HEK293 (cell line): ENCODE results near the gene HSD17B8.

ENCODE experiments used
- CTCF ChIA-PET: fragments of 350-600 bp; formaldehyde crosslinking; extraction: SDS; loops from one replicate; lab custom pipeline; 2021; ENCODE audit warnings: antibody characterized with exemption; lab: Yijun Ruan, JAX
- POLR2A ChIA-PET: fragments of 300-600 bp; formaldehyde crosslinking; extraction: SDS; loops from one replicate; lab custom pipeline; 2020; ENCODE audit warnings: antibody characterized with exemption, inconsistent platforms; lab: Yijun Ruan, JAX
- H3K27ac ChIP-seq: fragments of 200-500 bp; sonication (Bioruptor generic); 2 replicates; pipeline ENCODE4 v1.5.1; 2014; ENCODE audit warnings: low read depth, low read length, control low read depth, inconsistent platforms; ENCODE audit errors: extremely low read depth
- H3K36me3 ChIP-seq, 2 experiments: fragments of 200-500 bp in 1 of 2; sonication (Bioruptor generic) in 1 of 2; 1 replicate in 1 of 2; 2 replicates in 1 of 2; pipeline ENCODE4 v1.5.1; 2014 to 2017; ENCODE audit warnings: inconsistent platforms in 2 of 2, low read length in 2 of 2; ENCODE audit not compliant: control insufficient read depth in 2 of 2, insufficient read depth in 1 of 2
- H3K4me1 ChIP-seq: fragments of 200-500 bp; sonication (Bioruptor generic); 2 replicates; pipeline ENCODE4 v1.5.1; 2014; ENCODE audit warnings: mild to moderate bottlenecking, low read length, inconsistent platforms; ENCODE audit not compliant: control insufficient read depth, insufficient read depth
- H3K4me3 ChIP-seq: 2 replicates; pipeline ENCODE4 v1.5.1; 2011; ENCODE audit warnings: low read depth, mild to moderate bottlenecking, control low read depth, low read length, moderate library complexity
- H3K9me3 ChIP-seq: fragments of 200-500 bp; sonication (Bioruptor generic); 2 replicates; pipeline ENCODE4 v1.5.1; 2014; ENCODE audit warnings: low read depth, low read length, inconsistent platforms; ENCODE audit not compliant: control insufficient read depth, insufficient read depth
- EGR2 ChIP-seq: fragments of 450-650 bp; formaldehyde crosslinking; IDR thresholded peaks from 2 replicates; pipeline ENCODE4 v1.5.1; 2016; ENCODE audit warnings: low read depth, missing biosample characterization, missing genetic modification characterization
- GLI2 ChIP-seq: fragments of 450-650 bp; formaldehyde crosslinking; IDR thresholded peaks from 2 replicates; pipeline ENCODE4; 2017; ENCODE audit warnings: missing biosample characterization, missing genetic modification characterization, low read depth, borderline replicate concordance
- GLIS2 ChIP-seq: fragments of 450-650 bp; formaldehyde crosslinking; IDR thresholded peaks from 2 replicates; pipeline ENCODE4 v1.5.1; 2016; ENCODE audit warnings: missing biosample characterization, missing genetic modification characterization
- IKZF3 ChIP-seq: fragments of 450-650 bp; IDR thresholded peaks from 2 replicates; pipeline ENCODE4 v1.5.0; 2018; ENCODE audit warnings: missing biosample characterization, mild to moderate bottlenecking, missing genetic modification characterization, moderate library complexity
- SETDB1 ChIP-seq: IDR thresholded peaks from one replicate; pipeline ENCODE4 v1.6.1; 2017; ENCODE audit warnings: mild to moderate bottlenecking, low read length, moderate library complexity, mixed read lengths; ENCODE audit not compliant: insufficient read length
- SP3 ChIP-seq: fragments of 450-650 bp; formaldehyde crosslinking; IDR thresholded peaks from 2 replicates; pipeline ENCODE4 v1.5.1; 2016; ENCODE audit warnings: missing biosample characterization, missing genetic modification characterization
- ZNF10 ChIP-seq: fragments of 450-650 bp; formaldehyde crosslinking; IDR thresholded peaks from 2 replicates; pipeline ENCODE4 v1.5.1; 2017; ENCODE audit warnings: missing biosample characterization, missing genetic modification characterization
- ZNF157 ChIP-seq: fragments of 450-650 bp; formaldehyde crosslinking; IDR thresholded peaks from 2 replicates; pipeline ENCODE4 v1.5.1; 2016; ENCODE audit warnings: missing biosample characterization, missing genetic modification characterization
- ZNF174 ChIP-seq: fragments of 450-650 bp; formaldehyde crosslinking; IDR thresholded peaks from 2 replicates; pipeline ENCODE4 v1.5.0; 2017; ENCODE audit warnings: missing biosample characterization, mild to moderate bottlenecking, missing genetic modification characterization
- ZNF184 ChIP-seq: fragments of 450-650 bp; IDR thresholded peaks from 2 replicates; pipeline ENCODE4 v1.5.1; 2018; ENCODE audit warnings: missing biosample characterization, mild to moderate bottlenecking, missing genetic modification characterization
- ZNF214 ChIP-seq: fragments of 450-650 bp; formaldehyde crosslinking; IDR thresholded peaks from 2 replicates; pipeline ENCODE4 v1.5.1; 2017; ENCODE audit warnings: missing biosample characterization, mild to moderate bottlenecking, missing genetic modification characterization, borderline replicate concordance
- ZNF239 ChIP-seq: fragments of 450-650 bp; formaldehyde crosslinking; IDR thresholded peaks from 2 replicates; pipeline ENCODE4 v1.5.1; 2016; ENCODE audit warnings: missing biosample characterization, missing genetic modification characterization
- ZNF292 ChIP-seq: fragments of 450-650 bp; formaldehyde crosslinking; IDR thresholded peaks from 2 replicates; pipeline ENCODE4 v1.5.1; 2016; ENCODE audit warnings: low read depth, missing biosample characterization, missing genetic modification characterization, borderline replicate concordance
- ZNF350 ChIP-seq: fragments of 450-650 bp; formaldehyde crosslinking; IDR thresholded peaks from 2 replicates; pipeline ENCODE4 v1.5.0; 2017; ENCODE audit warnings: missing biosample characterization, mild to moderate bottlenecking, missing genetic modification characterization
- ZNF398 ChIP-seq: fragments of 450-650 bp; formaldehyde crosslinking; IDR thresholded peaks from 2 replicates; pipeline ENCODE4 v1.5.1; 2017; ENCODE audit warnings: missing biosample characterization, missing genetic modification characterization
- ZNF404 ChIP-seq: fragments of 450-650 bp; formaldehyde crosslinking; IDR thresholded peaks from 2 replicates; pipeline ENCODE4 v1.5.1; 2017; ENCODE audit warnings: missing biosample characterization, missing genetic modification characterization
- ZNF473 ChIP-seq: fragments of 450-650 bp; formaldehyde crosslinking; IDR thresholded peaks from 2 replicates; pipeline ENCODE4 v1.5.1; 2017; ENCODE audit warnings: missing biosample characterization, missing genetic modification characterization
- ZNF501 ChIP-seq: fragments of 450-650 bp; formaldehyde crosslinking; IDR thresholded peaks from 2 replicates; pipeline ENCODE4 v1.5.1; 2016; ENCODE audit warnings: missing biosample characterization, missing genetic modification characterization
- ZNF623 ChIP-seq: fragments of 450-650 bp; formaldehyde crosslinking; IDR thresholded peaks from 2 replicates; pipeline ENCODE4 v1.5.1; 2016; ENCODE audit warnings: missing biosample characterization, missing genetic modification characterization
- ZNF664 ChIP-seq: fragments of 450-650 bp; formaldehyde crosslinking; IDR thresholded peaks from 2 replicates; pipeline ENCODE4 v1.5.1; 2016; ENCODE audit warnings: missing biosample characterization, missing genetic modification characterization
- ZNF677 ChIP-seq: fragments of 450-650 bp; IDR thresholded peaks from 2 replicates; pipeline ENCODE4 v1.5.0; 2018; ENCODE audit warnings: missing biosample characterization, mild to moderate bottlenecking, missing genetic modification characterization, moderate library complexity
- ZNF830 ChIP-seq: fragments of 450-650 bp; IDR thresholded peaks from 2 replicates; pipeline ENCODE4 v1.5.0; 2018; ENCODE audit warnings: missing biosample characterization, missing genetic modification characterization, low read depth, mild to moderate bottlenecking, moderate library complexity
- ZSCAN4 ChIP-seq: fragments of 450-650 bp; formaldehyde crosslinking; IDR thresholded peaks from 2 replicates; pipeline ENCODE4 v1.5.1; 2017; ENCODE audit warnings: missing biosample characterization, missing genetic modification characterization
- TF ChIP-seq, protein P1 (sequence below): fragments of 450-650 bp; formaldehyde crosslinking; IDR thresholded peaks from 2 replicates; pipeline ENCODE4 v1.5.1; 2016; ENCODE audit warnings: missing biosample characterization, missing genetic modification characterization
- TF ChIP-seq, protein P2 (sequence below): fragments of 450-650 bp; formaldehyde crosslinking; optimal IDR thresholded peaks from 2 replicates; pipeline ENCODE3; 2016; ENCODE audit warnings: missing biosample characterization, mild to moderate bottlenecking, missing genetic modification characterization

Gene HSD17B8

DNA sequence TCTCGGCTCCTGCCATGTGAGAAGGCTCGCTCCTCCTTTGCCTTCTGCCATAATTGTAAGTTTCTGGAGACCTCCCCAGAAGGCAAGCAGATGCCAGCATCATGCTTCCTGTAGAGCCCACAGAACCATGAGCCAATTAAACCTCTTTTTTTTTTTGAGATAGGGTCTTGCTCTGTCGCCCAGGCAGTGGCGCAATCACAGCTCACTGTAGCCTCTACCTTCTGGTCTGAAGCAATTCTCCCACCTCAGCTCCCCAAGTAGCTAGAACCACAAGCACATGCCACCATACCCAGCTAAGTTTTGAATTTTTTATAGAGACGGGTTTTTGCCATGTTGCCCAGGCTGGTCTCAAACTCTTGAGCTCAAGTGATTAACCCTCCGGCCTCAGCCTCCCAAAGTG is 32.4 kb downstream of the HSD17B8 start:
- peaks cover 6% of the 10 kb centered on the region for H3K4me1 ChIP-seq
- no peak overlapping the region for H3K27ac ChIP-seq
- ChIA-PET POLR2A (no interaction called here), CTCF (interaction anchor here (2.8 kb wide), 1 partner anchor 11 kb away, joined by 12 read pairs; no protein-coding TSS in a partner anchor)
- no peak overlapping the region for H3K4me3 ChIP-seq
- H3K36me3 ChIP-seq, result no peaks in the 10 kb centered on the region
- TF ChIP-seq ZNF677 (tag by site-specific recombination) (no peak), ZNF404 (tag by site-specific recombination) (no peak), GLI2 (tag by site-specific recombination) (no peak), GLIS2 (tag by site-specific recombination) (no peak), IKZF3 (tag by site-specific recombination) (no peak)
- TF ChIP-seq, protein P1, sequence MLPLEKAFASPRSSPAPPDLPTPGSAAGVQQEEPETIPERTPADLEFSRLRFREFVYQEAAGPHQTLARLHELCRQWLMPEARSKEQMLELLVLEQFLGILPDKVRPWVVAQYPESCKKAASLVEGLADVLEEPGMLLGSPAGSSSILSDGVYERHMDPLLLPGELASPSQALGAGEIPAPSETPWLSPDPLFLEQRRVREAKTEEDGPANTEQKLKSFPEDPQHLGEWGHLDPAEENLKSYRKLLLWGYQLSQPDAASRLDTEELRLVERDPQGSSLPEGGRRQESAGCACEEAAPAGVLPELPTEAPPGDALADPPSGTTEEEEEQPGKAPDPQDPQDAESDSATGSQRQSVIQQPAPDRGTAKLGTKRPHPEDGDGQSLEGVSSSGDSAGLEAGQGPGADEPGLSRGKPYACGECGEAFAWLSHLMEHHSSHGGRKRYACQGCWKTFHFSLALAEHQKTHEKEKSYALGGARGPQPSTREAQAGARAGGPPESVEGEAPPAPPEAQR (tag by site-specific recombination), result no peak
- H3K9me3 ChIP-seq, result no peaks in the 10 kb centered on the region

DNA sequence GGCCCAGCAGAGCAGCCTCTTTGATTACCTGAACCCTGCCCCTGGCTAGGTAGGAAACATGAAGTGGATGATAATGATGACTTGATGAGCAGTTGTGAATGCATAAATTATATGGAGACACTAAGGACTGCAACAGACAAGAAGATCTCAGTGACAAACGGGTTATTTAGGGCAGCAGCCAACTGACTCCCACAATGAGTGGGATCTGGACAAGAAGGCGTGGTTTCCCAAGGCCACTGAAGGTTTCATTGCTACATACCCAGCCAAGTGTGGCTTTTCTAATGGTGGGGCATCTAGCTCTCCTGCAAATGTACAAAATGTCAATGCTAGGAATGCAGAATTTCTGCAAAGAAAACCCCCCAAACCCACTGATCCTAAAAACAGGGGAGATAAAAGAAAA is 33.3 kb downstream of the HSD17B8 start:
- ChIA-PET CTCF (interaction anchor here (1.2 to 3.3 kb wide), 2 partner anchors 11 to 41 kb away, joined by 4 to 22 read pairs; no protein-coding TSS in a partner anchor), POLR2A (no interaction called here)
- no peaks in the 10 kb centered on the region for H3K36me3 ChIP-seq
- no peak for TF ChIP-seq ZNF350 (tag by site-specific recombination)
- no peak for TF ChIP-seq ZNF398
- TF ChIP-seq ZNF214 (tag by site-specific recombination), result no peak
- TF ChIP-seq EGR2 (tag by site-specific recombination), result no peak; the same call in 1 of the 2 replicates
- no peak for TF ChIP-seq ZNF174
- TF ChIP-seq SETDB1, result no peak
- TF ChIP-seq ZNF664 (tag by site-specific recombination), result no peak
- TF ChIP-seq SP3 (tag by site-specific recombination), result no peak
- no peak for TF ChIP-seq ZNF292
- no peak for TF ChIP-seq ZNF184
- no peak for TF ChIP-seq ZNF10
- no peaks in the 10 kb centered on the region for H3K9me3 ChIP-seq
- H3K27ac ChIP-seq, result no peak overlapping the region
- H3K4me1 ChIP-seq, result peaks cover 6% of the 10 kb centered on the region
- no peak overlapping the region for H3K4me3 ChIP-seq

DNA sequence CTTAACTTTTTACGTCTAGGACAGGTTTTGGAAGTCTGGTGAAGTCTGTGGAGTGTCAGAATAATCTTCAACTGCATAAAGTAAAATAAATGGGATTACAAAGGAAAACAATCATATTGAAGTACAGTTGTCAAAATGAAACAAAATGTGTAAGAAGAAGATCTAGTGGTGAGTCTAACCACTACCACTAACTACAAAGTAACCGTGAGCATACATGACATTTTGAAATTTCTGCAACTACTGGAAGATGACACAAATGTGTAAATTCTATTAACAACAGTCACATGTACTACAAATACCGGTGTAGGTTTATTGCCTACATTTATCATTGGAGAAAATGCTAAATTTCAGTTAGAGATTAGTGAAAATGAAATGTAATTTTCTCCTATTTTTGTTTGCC is 37.5 kb downstream of the HSD17B8 start:
- TF ChIP-seq, protein P2, sequence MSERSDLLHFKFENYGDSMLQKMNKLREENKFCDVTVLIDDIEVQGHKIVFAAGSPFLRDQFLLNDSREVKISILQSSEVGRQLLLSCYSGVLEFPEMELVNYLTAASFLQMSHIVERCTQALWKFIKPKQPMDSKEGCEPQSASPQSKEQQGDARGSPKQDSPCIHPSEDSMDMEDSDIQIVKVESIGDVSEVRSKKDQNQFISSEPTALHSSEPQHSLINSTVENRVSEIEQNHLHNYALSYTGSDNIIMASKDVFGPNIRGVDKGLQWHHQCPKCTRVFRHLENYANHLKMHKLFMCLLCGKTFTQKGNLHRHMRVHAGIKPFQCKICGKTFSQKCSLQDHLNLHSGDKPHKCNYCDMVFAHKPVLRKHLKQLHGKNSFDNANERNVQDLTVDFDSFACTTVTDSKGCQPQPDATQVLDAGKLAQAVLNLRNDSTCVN, result no peak
- TF ChIP-seq, protein P1 (tag by site-specific recombination), result no peak
- no peak for TF ChIP-seq ZSCAN4 (tag by site-specific recombination)
- TF ChIP-seq ZNF473 (tag by site-specific recombination), result no peak
- no peak for TF ChIP-seq ZNF623 (tag by site-specific recombination)
- no peak for TF ChIP-seq ZNF157
- TF ChIP-seq ZNF501 (tag by site-specific recombination), result no peak
- TF ChIP-seq ZNF830, result no peak
- no peak for TF ChIP-seq ZNF239 (tag by site-specific recombination)
- TF ChIP-seq, all 188 proteins: peak for 0
- Histone ChIP-seq H3K4me3 (no peak overlapping the region), H3K27ac (no peak overlapping the region), H3K9me3 (no peaks in the 10 kb centered on the region), H3K4me1 (no peaks in the 10 kb centered on the region), H3K36me3 (no peaks in the 10 kb centered on the region)
- POLR2A ChIA-PET, result no interaction called here
- CTCF ChIA-PET, result no interaction called here
